ENCODE results near the gene NRDC. TPM values are rescaled to one million over a fixed set of nuclear protein-coding genes. Genes with fewer than 3 reads are reported as not detected.

The NRDC gene
- total and polyA plus RNA-seq, 9 of the 15 experiments (the other 6 are each of a cell fraction or from before 2014, with no cell fraction given) = 102 to 371 (median 201) TPM

DNA sequence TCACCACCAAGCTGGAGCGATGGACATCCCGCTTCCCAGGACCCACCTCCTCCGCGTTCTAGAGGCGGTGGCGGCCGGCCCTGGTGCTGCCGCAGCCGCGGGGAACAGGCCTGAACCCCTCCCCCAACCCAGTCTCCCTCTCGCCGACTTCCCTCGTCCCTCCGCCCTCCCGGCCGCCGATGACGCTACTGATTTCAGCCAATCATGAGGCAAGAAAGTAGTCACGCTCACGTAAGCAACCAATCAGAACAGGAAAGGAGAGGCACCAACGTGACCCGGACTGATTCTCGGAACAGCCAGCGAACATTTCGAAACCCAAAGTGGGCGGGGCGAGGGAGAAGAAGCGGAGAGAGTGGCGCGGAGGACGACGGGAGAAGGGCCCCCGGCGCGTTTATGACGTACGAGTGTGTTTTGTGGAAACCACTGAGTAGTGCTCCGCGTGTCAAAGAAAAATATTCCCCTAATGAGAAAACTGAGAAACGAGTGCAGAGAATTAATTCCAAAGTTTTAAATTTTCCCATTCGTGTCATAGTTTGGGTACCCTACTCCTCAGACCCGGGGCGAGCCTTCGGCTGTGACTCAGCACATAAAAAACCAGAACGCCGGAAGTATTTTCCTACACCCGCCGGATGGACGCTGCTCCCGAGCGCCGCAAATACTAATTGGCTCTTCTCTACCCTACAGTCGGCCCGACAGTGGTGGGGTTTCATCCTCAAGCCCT lies at the start of gene NRDC (continued):
- TF ChIP-seq, protein P1, sequence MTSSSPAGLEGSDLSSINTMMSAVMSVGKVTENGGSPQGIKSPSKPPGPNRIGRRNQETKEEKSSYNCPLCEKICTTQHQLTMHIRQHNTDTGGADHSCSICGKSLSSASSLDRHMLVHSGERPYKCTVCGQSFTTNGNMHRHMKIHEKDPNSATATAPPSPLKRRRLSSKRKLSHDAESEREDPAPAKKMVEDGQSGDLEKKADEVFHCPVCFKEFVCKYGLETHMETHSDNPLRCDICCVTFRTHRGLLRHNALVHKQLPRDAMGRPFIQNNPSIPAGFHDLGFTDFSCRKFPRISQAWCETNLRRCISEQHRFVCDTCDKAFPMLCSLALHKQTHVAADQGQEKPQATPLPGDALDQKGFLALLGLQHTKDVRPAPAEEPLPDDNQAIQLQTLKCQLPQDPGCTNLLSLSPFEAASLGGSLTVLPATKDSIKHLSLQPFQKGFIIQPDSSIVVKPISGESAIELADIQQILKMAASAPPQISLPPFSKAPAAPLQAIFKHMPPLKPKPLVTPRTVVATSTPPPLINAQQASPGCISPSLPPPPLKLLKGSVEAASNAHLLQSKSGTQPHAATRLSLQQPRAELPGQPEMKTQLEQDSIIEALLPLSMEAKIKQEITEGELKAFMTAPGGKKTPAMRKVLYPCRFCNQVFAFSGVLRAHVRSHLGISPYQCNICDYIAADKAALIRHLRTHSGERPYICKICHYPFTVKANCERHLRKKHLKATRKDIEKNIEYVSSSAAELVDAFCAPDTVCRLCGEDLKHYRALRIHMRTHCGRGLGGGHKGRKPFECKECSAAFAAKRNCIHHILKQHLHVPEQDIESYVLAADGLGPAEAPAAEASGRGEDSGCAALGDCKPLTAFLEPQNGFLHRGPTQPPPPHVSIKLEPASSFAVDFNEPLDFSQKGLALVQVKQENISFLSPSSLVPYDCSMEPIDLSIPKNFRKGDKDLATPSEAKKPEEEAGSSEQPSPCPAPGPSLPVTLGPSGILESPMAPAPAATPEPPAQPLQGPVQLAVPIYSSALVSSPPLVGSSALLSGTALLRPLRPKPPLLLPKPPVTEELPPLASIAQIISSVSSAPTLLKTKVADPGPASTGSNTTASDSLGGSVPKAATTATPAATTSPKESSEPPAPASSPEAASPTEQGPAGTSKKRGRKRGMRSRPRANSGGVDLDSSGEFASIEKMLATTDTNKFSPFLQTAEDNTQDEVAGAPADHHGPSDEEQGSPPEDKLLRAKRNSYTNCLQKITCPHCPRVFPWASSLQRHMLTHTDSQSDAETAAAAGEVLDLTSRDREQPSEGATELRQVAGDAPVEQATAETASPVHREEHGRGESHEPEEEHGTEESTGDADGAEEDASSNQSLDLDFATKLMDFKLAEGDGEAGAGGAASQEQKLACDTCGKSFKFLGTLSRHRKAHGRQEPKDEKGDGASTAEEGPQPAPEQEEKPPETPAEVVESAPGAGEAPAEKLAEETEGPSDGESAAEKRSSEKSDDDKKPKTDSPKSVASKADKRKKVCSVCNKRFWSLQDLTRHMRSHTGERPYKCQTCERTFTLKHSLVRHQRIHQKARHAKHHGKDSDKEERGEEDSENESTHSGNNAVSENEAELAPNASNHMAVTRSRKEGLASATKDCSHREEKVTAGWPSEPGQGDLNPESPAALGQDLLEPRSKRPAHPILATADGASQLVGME (CRISPR knock-in tag; IDR thresholded peaks at IDR 0.05) = 0 out of 2 replicates have a peak, but pooled peaks have one; percentile 23
- TF ChIP-seq, protein P2, sequence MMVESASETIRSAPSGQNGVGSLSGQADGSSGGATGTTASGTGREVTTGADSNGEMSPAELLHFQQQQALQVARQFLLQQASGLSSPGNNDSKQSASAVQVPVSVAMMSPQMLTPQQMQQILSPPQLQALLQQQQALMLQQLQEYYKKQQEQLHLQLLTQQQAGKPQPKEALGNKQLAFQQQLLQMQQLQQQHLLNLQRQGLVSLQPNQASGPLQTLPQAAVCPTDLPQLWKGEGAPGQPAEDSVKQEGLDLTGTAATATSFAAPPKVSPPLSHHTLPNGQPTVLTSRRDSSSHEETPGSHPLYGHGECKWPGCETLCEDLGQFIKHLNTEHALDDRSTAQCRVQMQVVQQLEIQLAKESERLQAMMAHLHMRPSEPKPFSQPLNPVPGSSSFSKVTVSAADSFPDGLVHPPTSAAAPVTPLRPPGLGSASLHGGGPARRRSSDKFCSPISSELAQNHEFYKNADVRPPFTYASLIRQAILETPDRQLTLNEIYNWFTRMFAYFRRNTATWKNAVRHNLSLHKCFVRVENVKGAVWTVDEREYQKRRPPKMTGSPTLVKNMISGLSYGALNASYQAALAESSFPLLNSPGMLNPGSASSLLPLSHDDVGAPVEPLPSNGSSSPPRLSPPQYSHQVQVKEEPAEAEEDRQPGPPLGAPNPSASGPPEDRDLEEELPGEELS (CRISPR knock-in tag; IDR thresholded peaks at IDR 0.05; ENCODE audit: borderline replicate concordance) = no peak
- TF ChIP-seq FOSL1 (tag; conservative IDR thresholded peaks at IDR 0.05) = peak; percentile 88
- TF ChIP-seq MAFG (tag; conservative IDR thresholded peaks at IDR 0.05) = peak; percentile 96
- TF ChIP-seq, protein P3, sequence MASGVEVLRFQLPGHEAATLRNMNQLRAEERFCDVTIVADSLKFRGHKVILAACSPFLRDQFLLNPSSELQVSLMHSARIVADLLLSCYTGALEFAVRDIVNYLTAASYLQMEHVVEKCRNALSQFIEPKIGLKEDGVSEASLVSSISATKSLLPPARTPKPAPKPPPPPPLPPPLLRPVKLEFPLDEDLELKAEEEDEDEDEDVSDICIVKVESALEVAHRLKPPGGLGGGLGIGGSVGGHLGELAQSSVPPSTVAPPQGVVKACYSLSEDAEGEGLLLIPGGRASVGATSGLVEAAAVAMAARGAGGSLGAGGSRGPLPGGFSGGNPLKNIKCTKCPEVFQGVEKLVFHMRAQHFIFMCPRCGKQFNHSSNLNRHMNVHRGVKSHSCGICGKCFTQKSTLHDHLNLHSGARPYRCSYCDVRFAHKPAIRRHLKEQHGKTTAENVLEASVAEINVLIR (CRISPR knock-in tag; IDR thresholded peaks at IDR 0.05) = peak; percentile 94
- no peak for TF ChIP-seq XRCC3 (IDR thresholded peaks at IDR 0.05)
- TF ChIP-seq ZNF445 (CRISPR knock-in tag; IDR thresholded peaks at IDR 0.05; ENCODE audit: low read depth) = no peak
- peak; percentile 94 for TF ChIP-seq FOS (IDR thresholded peaks at IDR 0.05; ENCODE audit: extremely low read depth, insufficient read length)
- TF ChIP-seq, protein P4, sequence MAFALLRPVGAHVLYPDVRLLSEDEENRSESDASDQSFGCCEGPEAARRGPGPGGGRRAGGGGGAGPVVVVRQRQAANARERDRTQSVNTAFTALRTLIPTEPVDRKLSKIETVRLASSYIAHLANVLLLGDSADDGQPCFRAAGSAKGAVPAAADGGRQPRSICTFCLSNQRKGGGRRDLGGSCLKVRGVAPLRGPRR (CRISPR knock-in tag; IDR thresholded peaks at IDR 0.05) = no peak
- TF ChIP-seq ZNF830 (CRISPR knock-in tag; IDR thresholded peaks at IDR 0.05) = 0 out of 2 replicates have a peak, but pooled peaks have one; percentile 65
- TF ChIP-seq BACH1 (tag; IDR thresholded peaks at IDR 0.05) = peak; percentile 99
- no peak for TF ChIP-seq SRSF3 (IDR thresholded peaks at IDR 0.05; ENCODE audit: insufficient read depth, low read length)
- no peak for TF ChIP-seq ZNF121 (CRISPR knock-in tag; conservative IDR thresholded peaks at IDR 0.05)
- TF ChIP-seq CCNT2 (IDR thresholded peaks at IDR 0.05; ENCODE audit: borderline replicate concordance, extremely low read depth, insufficient read length, low read depth, low read length) = no peak
- no peak for TF ChIP-seq ZNF707 (CRISPR knock-in tag; conservative IDR thresholded peaks at IDR 0.05)
- TF ChIP-seq, protein P5, sequence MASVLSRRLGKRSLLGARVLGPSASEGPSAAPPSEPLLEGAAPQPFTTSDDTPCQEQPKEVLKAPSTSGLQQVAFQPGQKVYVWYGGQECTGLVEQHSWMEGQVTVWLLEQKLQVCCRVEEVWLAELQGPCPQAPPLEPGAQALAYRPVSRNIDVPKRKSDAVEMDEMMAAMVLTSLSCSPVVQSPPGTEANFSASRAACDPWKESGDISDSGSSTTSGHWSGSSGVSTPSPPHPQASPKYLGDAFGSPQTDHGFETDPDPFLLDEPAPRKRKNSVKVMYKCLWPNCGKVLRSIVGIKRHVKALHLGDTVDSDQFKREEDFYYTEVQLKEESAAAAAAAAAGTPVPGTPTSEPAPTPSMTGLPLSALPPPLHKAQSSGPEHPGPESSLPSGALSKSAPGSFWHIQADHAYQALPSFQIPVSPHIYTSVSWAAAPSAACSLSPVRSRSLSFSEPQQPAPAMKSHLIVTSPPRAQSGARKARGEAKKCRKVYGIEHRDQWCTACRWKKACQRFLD (CRISPR knock-in tag; IDR thresholded peaks at IDR 0.05) = no peak
